Stimulated activated CD8-positive, alpha-beta memory T cell treated with anti-CD3 and anti-CD28 coated beads, Interleukin-15, amount 100 ng/mL, for 24 hours (primary cell): ENCODE measurements around the gene PRKCA.
"Not testable (repeated sequence)": the region's sequence is repeated elsewhere in the genome, so short reads cannot be mapped to it uniquely, and the experiment has no call there.

ENCODE experiments used
- DNase-seq: peaks from one replicate; pipeline ENCODE4 v3.0.0-alpha.2; 2020; ENCODE audit warnings: low read depth

The PRKCA gene

DNA sequence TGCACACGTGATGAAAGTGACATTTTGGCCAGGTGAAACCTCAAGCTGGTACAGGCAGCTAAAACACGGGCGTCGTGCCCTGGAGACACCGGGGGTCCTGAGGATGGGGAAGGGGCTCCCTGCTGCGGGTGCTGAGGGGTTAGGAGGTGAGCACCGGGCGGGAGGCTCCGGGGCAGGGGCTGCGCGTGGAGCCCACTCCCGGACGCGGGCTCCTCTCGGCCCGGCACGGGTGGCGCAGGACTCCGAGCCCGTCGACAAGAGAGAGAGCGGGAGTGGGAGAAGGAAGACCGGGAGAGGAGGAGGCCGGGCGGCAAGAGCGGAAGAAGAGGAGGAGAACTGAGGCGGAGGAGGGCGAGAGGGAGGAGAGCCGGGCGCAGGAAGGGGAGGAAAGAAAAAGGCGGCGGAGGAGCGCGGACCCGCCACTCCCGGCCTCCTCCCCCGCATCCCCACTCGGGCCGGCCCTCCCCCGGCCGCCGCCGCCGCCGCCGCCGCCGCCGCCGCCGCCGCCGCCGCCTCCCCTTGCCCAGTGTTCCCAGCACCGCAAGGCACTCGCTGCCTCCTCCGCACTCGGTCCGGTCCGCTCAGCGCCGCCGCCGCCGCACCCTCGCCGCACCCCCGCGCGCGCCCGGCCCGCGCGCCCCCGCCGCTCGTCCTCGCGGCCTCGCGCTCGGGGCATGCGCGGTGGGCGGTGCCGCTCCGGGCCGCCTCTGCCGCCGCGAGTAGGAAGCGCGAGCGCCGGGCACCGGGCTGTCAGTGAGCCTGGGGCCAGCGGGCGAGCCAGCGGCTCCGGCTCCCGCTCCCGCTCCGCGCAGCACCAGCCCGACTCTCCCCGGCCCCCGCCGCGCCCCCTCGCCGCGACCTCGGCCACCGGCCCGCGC is at the start of gene PRKCA:
Gene PRKCA, plus strand, starts transcription at position 750 of the 878 bp plus-strand sequence.
- DNase-seq = peak; percentile 59

DNA sequence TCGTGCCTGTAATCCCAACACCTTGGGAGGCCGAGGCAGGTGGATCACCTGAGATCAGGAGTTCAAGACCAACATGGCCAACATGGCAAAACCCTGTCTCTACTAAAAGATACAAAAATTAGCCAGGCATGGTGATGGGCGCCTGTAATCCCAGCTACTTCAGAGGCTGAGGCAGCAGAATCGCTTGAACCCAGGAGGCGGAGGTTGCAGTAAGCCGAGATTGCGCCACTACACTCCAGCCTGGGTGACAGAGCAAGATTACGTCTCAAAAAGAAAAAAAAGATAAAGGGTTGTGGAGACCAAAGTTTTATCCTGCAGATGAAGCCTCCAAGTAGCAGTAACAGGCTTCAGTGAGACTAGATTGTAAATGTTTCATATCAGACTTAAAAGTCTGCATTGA is 49.0 kb upstream of the PRKCA start:
- DNase-seq = not testable (repeated sequence)

DNA sequence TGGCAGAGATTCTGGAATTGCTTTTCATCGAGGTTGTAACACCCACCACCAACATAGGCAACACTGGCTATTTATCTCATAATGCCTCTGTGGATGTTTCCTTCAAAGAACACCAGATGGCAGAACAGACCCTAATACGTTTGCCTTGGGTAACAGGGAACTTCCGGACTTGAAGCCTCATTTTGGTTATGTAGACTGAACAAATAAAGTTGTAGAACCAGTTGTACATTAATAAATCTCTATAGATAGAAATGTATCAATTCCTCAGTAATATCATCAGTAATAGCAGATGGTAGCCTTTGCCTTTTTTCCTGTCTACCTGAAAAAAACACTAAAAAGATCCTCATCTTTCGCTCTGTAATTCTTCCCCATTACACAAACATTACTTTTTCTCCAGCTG is 47.3 kb upstream of the PRKCA start:
- no peak for DNase-seq

DNA sequence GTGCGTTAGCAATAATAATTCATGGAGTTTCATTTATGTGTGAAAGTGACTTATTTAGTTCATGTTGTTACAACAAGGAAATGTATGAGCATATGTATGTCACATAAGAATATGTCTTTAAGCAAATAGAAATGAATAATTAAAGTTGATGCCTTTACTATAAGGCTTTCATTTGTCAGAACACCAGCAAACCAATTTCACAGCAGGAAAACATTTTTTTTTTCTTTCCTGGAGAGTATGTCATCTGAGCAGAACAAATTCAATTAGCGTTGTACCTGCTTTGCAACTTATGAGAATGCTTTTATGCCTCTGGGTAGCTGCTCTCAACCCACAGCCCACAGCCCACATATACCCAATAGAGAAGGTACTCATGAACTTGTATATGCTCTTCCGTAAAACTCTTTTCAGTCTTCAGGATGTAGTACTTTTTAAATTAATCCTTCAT is 46.9 kb upstream of the PRKCA start:
- DNase-seq = no peak

DNA sequence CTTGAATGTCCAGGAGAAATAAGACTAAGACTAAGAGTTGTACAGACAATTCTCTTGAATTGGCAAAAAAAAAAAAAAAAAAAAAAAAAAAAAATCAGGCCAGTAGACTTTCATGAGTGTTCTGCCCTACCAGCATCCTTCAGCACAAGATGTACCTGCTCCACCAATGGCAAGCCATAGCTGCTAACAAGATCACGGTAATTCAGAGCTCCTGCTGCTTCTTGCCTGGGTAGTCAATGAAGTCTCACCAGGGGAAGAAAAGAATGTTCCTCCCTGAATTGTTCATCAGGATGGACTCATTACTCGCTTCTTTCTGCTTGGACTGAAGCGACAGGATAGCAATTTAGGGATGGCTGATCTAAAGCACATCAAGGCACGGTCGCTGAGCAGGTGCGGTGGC is 42.1 kb upstream of the PRKCA start:
- no peak for DNase-seq

DNA sequence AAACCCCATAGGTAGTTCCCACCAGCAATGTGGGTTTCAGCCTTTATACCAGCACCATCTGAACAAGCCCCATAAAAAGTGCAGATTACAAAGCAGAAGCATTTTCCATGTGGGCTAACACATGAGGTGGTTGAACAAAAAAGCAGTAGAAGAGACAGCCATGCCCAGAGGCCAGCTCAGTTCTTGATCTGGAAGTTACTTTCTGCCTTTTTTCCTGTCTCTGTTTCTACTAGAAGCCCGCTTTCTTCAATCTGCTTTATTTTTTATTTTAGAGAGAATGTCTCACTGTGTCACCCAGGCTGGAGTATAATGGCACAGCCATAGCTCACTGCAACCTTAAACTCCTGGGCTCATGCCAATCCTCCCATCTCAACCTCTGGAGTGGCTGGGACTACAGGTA is 41.7 kb upstream of the PRKCA start:
- DNase-seq = no peak

DNA sequence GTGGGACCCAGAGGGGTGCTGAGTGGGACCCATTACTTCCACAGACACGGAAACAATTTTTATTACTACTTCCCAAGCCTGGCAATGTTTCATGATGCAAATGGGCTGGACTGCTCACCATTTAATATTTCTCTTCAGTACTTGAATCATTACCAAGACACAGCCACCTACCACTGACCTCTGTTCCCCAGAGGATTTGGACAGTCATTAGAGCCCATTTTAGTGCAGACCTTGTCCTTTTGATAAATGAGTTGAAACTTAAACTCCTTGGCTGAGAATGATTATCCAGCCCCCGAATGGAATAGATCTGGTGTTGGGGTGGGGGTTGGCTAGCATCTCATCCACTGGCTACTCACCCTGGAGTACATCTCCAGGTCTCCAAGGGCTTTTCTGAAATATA is 39.6 kb upstream of the PRKCA start:
- DNase-seq = no peak

DNA sequence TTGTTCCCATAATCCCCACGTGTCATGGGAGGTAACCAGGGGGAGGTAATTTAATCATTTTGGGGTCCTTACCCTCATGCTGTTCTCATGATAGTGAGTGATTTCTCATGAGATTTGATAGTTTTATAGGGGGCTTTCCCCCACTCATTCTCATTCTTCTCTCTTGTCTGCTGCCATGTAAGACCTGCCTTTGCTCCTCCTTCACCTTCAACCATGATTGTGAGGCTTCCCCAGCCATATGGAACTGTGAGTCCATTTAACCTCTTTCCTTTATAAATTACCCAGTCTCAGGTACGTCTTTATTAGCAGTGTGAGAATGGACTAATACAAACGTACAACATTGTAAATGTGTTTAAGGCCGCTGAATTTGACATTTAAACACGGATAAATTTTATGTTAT is 37.7 kb upstream of the PRKCA start:
- no peak for DNase-seq

DNA sequence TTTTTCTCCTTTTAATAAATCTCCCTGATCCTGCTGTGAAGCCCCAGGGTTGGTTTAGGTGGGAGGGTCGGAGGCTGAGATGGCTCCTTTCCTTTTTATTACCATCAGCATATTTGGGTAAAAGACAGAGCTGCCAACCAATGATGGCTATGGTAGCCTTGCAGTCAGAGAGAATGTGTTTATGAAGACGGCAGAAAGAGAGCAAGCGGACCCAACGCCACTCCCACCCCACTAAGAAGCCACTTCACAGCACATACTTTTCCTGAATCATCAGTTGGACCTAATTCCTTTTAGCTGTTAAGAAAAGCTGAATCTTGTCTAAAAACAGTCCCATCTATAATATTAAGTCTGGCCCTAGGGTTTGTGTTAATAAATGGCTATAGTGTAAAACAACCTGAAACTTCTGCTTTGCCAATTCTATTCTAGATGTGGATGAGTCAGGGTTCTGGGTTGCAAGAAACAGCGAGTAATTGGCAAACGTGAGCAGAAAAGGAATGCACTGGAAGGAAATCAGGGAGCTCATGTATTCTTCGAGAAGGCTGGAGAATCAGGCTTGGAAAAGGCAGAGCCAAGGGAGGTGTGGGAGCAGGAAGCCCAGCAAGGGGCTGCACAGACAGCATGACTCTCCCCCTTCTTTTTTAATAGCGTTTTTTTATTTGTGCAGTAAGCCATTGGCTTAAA is 34.0 kb upstream of the PRKCA start:
- DNase-seq = no peak

DNA sequence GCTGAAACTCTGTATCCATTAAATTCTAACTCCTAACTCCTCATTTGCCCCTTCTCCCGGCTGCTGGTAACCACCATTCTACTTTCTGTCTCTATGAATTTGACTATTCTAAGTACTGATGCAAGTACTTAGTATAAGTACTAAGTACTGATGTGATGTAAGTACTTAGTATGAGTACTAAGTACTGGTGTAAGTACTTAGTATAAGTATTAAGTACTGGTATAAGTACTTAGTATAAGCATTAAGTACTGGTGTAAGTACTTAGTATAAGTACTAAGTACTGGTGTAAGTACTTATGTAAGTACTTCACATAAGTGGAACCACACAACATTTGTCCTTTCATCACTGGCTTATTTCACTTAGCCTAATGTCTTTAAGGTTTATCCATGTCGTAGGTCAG is 32.3 kb upstream of the PRKCA start:
- DNase-seq = no peak

DNA sequence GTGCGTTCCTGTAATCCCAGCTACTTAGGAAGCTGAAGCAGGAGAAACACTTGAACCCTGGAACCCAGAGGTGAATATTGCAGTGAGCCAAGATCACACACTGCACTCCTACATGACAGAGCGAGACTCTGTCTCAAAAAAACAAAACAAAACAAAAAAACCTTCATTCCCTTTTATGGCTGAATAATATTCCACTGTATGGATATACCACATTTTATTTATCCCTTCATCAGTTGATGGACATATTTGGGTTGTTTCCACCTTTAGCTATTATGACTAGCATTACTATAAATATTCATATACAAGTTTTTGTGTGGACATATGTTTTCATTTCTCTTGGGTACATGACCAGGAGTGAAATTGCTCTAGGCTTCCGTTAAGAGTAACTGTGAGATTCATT is 30.9 kb upstream of the PRKCA start:
- DNase-seq = no peak

DNA sequence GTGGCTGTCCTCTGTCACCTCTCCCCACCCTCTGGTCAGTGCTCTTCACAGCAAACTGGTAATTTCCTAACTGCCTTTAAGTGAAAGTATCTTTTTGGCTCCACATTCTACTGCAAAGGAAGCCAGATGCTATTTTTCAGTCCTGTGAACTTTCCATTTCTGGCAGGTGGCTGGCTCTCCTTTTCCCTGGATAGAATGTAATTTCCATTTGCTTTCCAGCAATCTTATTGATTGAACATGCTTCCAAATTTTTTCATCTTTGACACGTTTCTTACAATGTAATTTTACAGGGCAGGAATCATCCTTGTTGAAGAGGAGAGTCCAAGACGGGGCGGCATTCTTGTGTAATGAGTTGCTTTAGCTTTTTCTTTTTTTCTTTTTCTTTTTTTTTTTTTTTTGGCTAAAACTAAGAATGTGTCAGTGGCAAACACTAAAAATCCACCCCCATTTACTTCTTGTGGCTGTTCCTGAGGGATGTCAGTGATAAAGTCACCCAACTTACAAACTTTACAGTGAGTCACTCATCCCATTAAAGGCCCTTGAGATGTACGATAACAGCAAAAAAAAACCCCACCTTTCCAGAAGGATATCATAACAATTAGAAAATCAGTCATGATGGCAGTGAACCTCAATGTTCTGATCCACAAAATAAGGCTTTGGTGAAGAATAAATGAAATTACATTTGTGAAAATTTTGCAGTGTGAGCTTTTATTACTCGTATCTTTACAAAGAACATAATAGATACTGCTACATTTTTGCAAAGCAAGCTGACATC is 29.4 kb upstream of the PRKCA start:
- no peak for DNase-seq

DNA sequence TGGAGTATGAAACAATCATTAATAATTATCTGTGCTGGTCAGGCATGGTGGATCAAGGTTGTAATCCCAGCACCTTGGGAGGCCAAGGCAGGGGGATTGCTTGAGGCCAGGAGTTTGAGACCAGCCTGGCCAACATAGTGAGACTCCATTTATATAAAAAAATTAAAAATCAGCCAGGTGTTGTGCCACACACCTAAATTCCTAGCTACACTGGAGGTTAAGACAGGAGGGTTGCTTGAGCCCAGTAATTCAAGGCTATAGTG is 28.9 kb upstream of the PRKCA start:
- DNase-seq = no peak

DNA sequence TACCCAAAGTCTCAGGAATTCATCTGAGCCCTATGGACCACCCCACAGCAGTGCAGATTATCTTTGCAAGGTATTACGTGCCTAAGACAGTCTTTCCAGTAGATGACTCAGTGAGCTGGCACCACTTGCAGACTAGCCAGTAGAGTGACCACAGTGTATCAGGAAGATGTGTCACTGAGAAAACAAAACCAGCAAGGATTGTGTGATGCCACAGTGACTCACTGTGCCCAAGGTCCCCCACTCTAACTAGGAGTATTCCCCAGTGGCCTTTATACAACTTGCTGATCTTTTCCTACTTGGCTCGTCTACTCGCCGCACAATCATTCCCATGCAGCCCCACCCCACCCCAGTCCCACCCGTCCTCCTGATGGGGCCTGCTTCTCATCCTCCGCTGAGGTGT is 26.8 kb upstream of the PRKCA start:
- no peak for DNase-seq

DNA sequence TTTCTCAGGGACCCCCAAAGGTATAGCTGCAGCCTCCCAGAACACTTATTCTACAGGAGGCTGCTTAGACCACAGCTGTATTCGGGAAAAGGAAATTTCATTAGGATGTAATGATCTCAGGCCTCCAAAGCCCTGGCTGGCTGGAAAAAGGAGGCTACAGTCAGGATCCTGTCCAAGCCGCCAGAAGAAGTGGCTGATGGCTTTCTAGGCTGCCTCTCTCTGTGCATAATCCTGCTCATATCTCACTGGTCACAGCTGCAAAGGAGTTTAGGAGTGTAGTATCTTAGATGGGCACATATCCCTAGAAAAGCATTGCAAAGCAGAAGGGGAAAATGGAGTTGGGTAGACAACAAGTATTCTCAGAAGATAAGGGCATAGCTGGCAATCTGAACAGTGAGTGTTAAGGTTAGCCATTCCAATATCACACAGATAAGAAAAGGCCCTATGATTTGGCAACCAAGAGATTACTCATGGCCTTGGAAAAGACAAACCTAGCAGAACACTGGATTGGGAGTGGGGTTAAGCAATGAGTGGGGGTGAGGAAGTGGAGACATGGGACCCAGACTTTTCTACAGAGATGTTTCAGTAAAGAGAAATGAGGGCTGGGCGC is 26.0 kb upstream of the PRKCA start:
- no peak for DNase-seq

DNA sequence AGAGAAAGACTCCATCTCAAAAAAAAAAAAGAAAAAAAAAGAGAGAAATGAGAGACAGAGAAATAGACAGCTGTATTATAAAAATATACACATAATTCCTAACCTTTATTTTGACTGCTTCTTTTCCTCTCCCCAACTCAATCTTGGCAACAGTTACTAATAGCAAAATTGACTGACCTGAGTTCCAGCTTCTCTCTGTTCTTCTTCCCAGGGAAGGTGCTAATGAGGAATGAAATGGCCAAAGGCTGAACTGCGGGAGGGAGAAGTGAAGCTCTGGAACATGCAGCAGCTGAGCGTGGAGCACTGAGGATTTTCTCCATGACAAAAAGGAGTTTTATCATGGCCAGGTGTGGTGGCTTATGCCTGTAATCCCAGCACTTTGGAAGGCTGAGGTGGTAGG is 25.2 kb upstream of the PRKCA start:
- DNase-seq = no peak

DNA sequence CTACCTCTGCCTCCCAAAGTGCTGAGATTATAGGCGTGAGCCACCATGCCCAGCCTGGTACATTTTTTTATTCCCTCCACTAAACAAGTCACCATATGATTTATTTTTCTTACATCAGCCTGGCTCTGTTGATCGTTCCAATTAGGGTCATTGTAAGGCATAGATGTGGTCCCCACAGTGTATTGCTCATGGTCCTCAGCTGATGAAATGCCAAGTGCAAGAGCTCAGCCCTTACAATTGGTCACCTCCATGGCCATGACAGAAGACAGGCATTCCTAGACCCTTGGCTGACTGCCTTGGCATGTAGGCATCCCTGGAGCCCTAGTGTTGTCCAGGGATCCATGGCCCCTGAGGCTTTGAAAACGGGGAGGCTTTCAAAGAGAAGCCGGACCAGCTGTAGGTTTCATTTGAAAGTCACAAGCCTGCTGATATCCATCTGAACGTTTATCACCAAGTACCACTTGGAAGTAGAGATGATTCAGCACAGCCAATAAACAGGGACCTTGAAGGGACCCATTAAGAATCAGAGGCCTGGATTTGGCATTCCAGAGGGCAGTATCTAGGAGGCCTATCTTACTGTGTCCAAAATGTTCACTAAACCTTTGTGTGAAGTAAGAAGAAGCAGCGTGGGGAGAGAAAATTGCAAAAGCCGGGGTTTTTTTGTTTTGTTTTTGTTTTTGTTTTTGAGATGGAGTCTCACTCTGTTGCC is 20.6 kb upstream of the PRKCA start:
- no peak for DNase-seq

DNA sequence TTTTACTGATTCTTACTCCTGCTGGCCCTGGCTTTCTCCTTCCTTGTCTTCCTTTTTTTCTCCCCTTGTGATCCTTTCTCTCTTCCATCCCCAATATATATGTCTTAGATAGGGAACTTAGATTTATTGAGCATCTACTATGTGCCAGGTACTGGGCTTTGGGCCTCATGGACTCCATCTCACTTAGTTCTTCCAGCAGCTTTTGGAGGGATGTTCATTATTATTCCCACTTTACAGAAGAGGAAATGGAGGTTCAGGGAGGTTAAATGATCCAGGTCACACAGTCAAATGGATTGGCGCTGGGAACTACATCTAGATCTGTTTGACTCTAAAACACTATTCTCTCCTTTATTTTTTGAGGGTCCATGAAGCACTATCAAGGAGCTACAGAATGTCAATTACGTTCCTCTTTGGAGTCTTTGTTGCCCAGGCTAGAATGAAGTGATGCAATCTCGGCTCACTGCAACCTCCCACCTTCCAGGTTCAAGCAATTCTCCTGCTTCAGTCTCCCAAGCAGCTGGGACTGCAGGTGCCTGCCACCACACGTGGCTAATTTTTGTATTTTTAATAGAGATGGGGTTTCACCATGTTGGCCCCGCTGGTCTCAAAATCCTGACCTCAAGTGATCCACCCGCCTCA is 19.0 kb upstream of the PRKCA start:
- no peak for DNase-seq

DNA sequence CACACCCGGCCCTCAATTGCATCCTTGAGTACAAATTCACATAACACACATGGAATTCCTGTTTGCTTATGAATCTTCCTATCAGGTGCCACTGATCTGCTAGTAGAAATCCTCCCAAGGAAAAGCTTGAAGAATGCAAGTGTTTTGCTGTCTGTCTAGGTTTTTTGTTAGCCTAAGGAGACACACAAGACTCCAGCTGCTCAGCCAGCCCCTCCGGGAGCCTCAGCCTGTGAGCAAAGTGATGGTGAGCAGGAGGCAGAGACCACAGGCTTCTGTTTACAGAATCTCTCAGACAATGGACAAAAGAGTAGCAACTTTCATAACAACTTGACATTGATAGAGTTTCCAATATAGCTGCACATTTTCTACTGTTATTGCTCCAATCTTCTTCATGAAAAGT is 18.4 kb upstream of the PRKCA start:
- DNase-seq = no peak

DNA sequence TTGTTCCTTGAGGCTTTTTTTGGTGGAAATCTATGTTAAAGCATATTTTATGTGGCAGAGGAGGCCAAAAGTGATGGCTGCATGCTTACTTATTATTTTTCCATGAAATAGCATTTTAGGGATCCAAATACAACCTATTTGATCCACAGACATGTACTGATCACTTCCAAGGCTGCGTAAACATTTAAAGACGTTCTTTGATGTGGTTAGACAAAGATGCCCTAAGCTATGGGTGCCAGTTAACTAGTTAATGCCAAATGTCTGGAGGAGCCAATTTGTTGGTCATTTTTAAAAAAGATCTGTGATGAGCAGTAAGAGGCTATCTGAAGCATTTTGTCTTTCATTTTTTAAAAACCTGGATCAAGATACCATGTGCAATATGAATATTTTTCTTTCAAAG is 17.3 kb upstream of the PRKCA start:
- DNase-seq = no peak

DNA sequence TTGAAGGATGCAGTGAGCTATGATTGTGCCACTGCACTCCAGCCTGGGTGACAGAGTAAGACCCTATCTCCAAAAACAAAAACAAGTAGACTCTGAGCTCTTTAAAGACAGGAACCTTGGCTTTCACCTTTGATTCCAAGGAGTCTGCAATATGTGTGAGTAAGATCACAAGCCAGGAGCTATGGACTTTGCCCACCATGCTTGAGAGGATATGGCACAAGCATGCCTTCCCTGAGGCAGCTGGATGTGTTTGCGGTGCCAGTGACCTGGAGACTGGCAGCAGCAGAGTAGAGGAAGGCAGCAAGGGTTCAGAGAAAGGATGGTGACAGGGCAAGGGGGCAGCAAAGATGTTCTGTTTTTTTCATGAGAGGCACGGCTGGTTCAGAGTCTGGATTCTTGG is 14.5 kb upstream of the PRKCA start:
- DNase-seq = no peak
